Stomach smooth muscle (tissue), 2 donors: ENCODE data around the gene STPG3.

Experiments used
- H3K27ac ChIP-seq: one replicate; pipeline ENCODE4 v1.7.0; 2013; ENCODE audit warnings: mild to moderate bottlenecking, low read length, inconsistent platforms
- H3K27me3 ChIP-seq, 2 donors: one replicate each; pipeline ENCODE4 v1.7.0; 2013; ENCODE audit warnings: low read length in 2 of 2; ENCODE audit not compliant: insufficient read depth in 2 of 2, control insufficient read depth in 1 of 2
- H3K36me3 ChIP-seq, 2 donors: one replicate each; pipeline ENCODE4 v1.7.0; 2013; ENCODE audit warnings: low read length in 2 of 2; ENCODE audit not compliant: control insufficient read depth in 2 of 2, insufficient read depth in 2 of 2
- H3K4me1 ChIP-seq: one replicate; pipeline ENCODE4 v1.7.0; 2013; ENCODE audit warnings: low read length; ENCODE audit not compliant: control insufficient read depth, insufficient read depth
- H3K4me3 ChIP-seq, 2 donors: one replicate each; pipeline ENCODE4 v1.7.0; 2013; ENCODE audit warnings: low read length in 2 of 2
- H3K9ac ChIP-seq, 2 donors: one replicate each; pipeline ENCODE4 v1.7.0; 2013; ENCODE audit warnings: low read length in 2 of 2, mild to moderate bottlenecking in 1 of 2
- H3K9me3 ChIP-seq, 2 donors: one replicate each; pipeline ENCODE4 v1.7.0; 2013; ENCODE audit warnings: low read length in 2 of 2; ENCODE audit not compliant: control insufficient read depth in 2 of 2
- donor health status: healthy.
- donor health status: Pancreatic carcinoma.

STPG3 gene

GRCh38 chr9:137229903-137230704, 21.0 kb upstream of the STPG3 start:
- Histone ChIP-seq H3K9me3 (no peaks in the 10 kb centered on the region), H3K27me3 (peaks cover 46 to 57% of the 10 kb centered on the region in 2 donors), H3K36me3 (no peaks in the 10 kb centered on the region), H3K4me1 (peaks cover 4% of the 10 kb centered on the region), H3K27ac (no peak overlapping the region), H3K9ac (no peak overlapping the region), H3K4me3 (no peak overlapping the region)

- H3K4me1 ChIP-seq: peaks cover 7% of the 10 kb centered on the region
- no peak within 1 kb of the TSS for H3K9ac ChIP-seq
- no peak within 1 kb of the TSS for H3K4me3 ChIP-seq
- no peak within 1 kb of the TSS for H3K27ac ChIP-seq
- no peaks in the 10 kb centered on the region for H3K9me3 ChIP-seq
- peaks cover 50 to 57% of the 10 kb centered on the region in 2 donors for H3K27me3 ChIP-seq
- no peaks in the 10 kb centered on the region for H3K36me3 ChIP-seq
Observed at GRCh38 chr9:137230705-137231371, 20.2 kb upstream of the STPG3 start, which contains the start of gene SLC34A3. Gene SLC34A3, plus strand, starts transcription at chr9:137230901. Its CDS starts 802 bp downstream, at chr9:137231703.

- H3K9me3 ChIP-seq: no peaks in the 10 kb centered on the region
- H3K4me3 ChIP-seq: no peak overlapping the region
- peaks cover 50 to 57% of the 10 kb centered on the region in 2 donors for H3K27me3 ChIP-seq
- H3K9ac ChIP-seq: no peak overlapping the region
- H3K36me3 ChIP-seq: no peaks in the 10 kb centered on the region
- H3K4me1 ChIP-seq: peaks cover 13% of the 10 kb centered on the region
- H3K27ac ChIP-seq: no peak overlapping the region
Observed at GRCh38 chr9:137231372-137232039, 19.6 kb upstream of the STPG3 start.

- Histone ChIP-seq H3K9ac (no peak overlapping the region), H3K36me3 (no peaks in the 10 kb centered on the region), H3K4me3 (no peak overlapping the region), H3K27ac (no peak overlapping the region), H3K4me1 (peaks cover 19% of the 10 kb centered on the region), H3K27me3 (peaks cover 48 to 57% of the 10 kb centered on the region in 2 donors), H3K9me3 (no peaks in the 10 kb centered on the region)
Observed at GRCh38 chr9:137232101-137232500, 19.0 kb upstream of the STPG3 start.

- Histone ChIP-seq H3K9ac (no peak overlapping the region), H3K27ac (no peak overlapping the region)
Observed at GRCh38 chr9:137232510-137232909, 18.6 kb upstream of the STPG3 start.

GRCh38 chr9:137233143-137233980, 17.7 kb upstream of the STPG3 start:
- no peak overlapping the region for H3K9ac ChIP-seq
- no peaks in the 10 kb centered on the region for H3K36me3 ChIP-seq
- H3K27me3 ChIP-seq: peaks cover 43 to 52% of the 10 kb centered on the region in 2 donors
- no peak overlapping the region for H3K27ac ChIP-seq
- H3K4me3 ChIP-seq: no peak overlapping the region
- H3K9me3 ChIP-seq: no peaks in the 10 kb centered on the region
- peaks cover 21% of the 10 kb centered on the region for H3K4me1 ChIP-seq

More at GRCh38 chr9:137232510-137232909, 18.6 kb upstream of the STPG3 start:
- Histone ChIP-seq H3K4me1 (peaks cover 21% of the 10 kb centered on the region), H3K27me3 (peaks cover 44 to 55% of the 10 kb centered on the region in 2 donors), H3K36me3 (no peaks in the 10 kb centered on the region), H3K9me3 (no peaks in the 10 kb centered on the region), H3K4me3 (no peak overlapping the region)

GRCh38 chr9:137234055-137234697, 16.9 kb upstream of the STPG3 start:
- H3K9ac ChIP-seq: no peak overlapping the region
- H3K4me1 ChIP-seq: peaks cover 28% of the 10 kb centered on the region
- no peak overlapping the region for H3K4me3 ChIP-seq
- peaks cover 36 to 44% of the 10 kb centered on the region in 2 donors for H3K27me3 ChIP-seq
- H3K27ac ChIP-seq: no peak overlapping the region
- H3K36me3 ChIP-seq: no peaks in the 10 kb centered on the region
- no peaks in the 10 kb centered on the region for H3K9me3 ChIP-seq

- Histone ChIP-seq H3K4me1 (peaks cover 28% of the 10 kb centered on the region), H3K4me3 (no peak overlapping the region), H3K27ac (no peak overlapping the region), H3K36me3 (no peaks in the 10 kb centered on the region), H3K9ac (no peak overlapping the region), H3K27me3 (peaks cover 31 to 36% of the 10 kb centered on the region in 2 donors), H3K9me3 (no peaks in the 10 kb centered on the region)
Observed at GRCh38 chr9:137234758-137235423, 16.2 kb upstream of the STPG3 start.

GRCh38 chr9:137235424-137236237, 15.5 kb upstream of the STPG3 start:
- Histone ChIP-seq H3K9ac (peak overlapping the region in 1 of 2 donors; percentile 22), H3K27ac (no peak overlapping the region), H3K4me3 (peak overlapping the region; percentile 51 to 60), H3K36me3 (no peaks in the 10 kb centered on the region), H3K9me3 (no peaks in the 10 kb centered on the region), H3K4me1 (peaks cover 33% of the 10 kb centered on the region), H3K27me3 (peaks cover 27 to 30% of the 10 kb centered on the region in 2 donors)
